ENCODE results near the gene PPP4R3A.
"Not testable (repeated sequence)": the region's sequence is repeated elsewhere in the genome, so short reads cannot be mapped to it uniquely, and the experiment has no call there.

PPP4R3A gene

DNA sequence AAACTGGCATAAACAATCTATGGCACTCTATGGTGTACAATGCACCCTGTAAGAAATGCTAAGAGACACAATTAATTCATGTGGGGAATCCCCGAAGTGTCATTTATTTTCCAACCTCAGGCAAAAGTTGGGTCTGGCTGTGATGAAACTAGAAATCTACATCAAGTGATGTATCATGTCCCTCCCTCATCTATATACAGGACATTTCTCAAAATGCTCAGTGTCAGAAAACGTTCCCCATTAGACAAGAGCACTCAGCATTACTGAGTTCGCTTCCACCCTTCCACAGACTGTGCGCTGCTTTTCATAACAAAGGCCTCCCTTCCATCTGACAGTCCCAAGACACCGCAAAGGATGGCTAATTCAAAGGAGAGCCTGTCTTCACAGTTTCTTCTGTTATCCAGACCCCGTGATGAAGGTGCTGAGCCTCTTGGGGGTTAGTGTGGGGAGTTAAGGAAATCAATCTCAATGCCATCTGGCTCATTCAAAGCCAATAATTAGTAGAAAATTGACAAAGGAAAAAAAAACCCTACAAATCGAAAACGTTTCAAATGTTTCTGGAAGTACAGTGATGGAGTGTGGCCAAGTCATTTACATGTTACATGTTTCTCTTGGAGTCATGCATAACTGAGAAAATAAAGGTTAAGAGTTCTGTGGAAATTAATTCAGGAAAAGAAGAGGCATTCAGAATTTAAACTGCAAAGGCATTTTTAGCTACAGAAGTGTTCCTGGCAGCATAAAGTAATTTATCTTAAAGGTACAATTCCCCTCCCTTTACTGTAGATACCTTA lies 100.0 kb downstream of the PPP4R3A start:
- DNase-seq (ENCODE audit: low spot score) (no peak), FAIRE-seq (no peak)

DNA sequence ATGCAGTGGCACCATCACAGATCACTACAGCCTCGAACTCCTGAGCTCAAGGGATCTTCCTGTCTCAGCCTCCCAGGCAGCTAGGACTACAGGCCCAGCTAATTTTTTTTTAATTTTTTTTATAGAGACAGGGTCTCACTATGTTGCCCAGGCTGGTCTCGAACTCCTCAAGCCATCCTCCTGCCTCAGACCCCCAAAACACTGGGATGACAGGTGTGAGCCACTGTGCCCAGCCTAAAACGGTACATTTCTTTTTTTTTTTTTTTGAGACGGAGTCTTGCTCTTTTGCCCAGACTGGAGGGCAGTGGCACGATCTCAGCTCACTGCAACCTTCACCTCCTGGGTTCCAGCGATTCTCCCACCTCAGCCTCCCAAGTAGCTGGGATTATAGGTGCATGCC lies 100.9 kb downstream of the PPP4R3A start:
- not testable (repeated sequence) for DNase-seq (ENCODE audit: low spot score); FAIRE-seq

All from RCC 7860 (cell line).